Inflammatory macrophage treated with lipopolysaccharide for 4 hours (primary cell): ENCODE data around the gene CBLB.

Experiments
- DNase-seq: peaks from one replicate; pipeline ENCODE4 v3.0.0-alpha.2; 2020

The CBLB gene

GRCh38 chr3:105869861-105870755, 1.3 kb upstream of the CBLB start:
- peak; percentile 18 for DNase-seq

- no peak for DNase-seq
Observed at GRCh38 chr3:105869531-105869833, 670 bp upstream of the CBLB start.

- peak; percentile 49 for DNase-seq
Observed at GRCh38 chr3:105868431-105868741, 426 bp downstream of the CBLB start.

GRCh38 chr3:105867712-105868430, 941 bp downstream of the CBLB start:
- no peak for DNase-seq

GRCh38 chr3:105866656-105867653, 1.9 kb downstream of the CBLB start:
- peak; percentile 61 for DNase-seq

- DNase-seq = no peak
Observed at GRCh38 chr3:105865867-105866350, 2.9 kb downstream of the CBLB start.

GRCh38 chr3:105865016-105865623, 3.7 kb downstream of the CBLB start:
- no peak for DNase-seq

GRCh38 chr3:105864212-105864611, 4.6 kb downstream of the CBLB start:
- no peak for DNase-seq

GRCh38 chr3:105863608-105864007, 5.2 kb downstream of the CBLB start:
- DNase-seq = no peak

- no peak for DNase-seq
Observed at GRCh38 chr3:105862217-105862616, 6.6 kb downstream of the CBLB start.

- no peak for DNase-seq
Observed at GRCh38 chr3:105860641-105861040, 8.2 kb downstream of the CBLB start.

GRCh38 chr3:105858017-105858416, 10.8 kb downstream of the CBLB start:
- no peak for DNase-seq

GRCh38 chr3:105857601-105858000, 11.2 kb downstream of the CBLB start:
- DNase-seq = no peak

- DNase-seq = no peak
Observed at GRCh38 chr3:105856605-105857004, 12.2 kb downstream of the CBLB start.

- no peak for DNase-seq
Observed at GRCh38 chr3:105853801-105854432, 14.9 kb downstream of the CBLB start.

GRCh38 chr3:105851582-105851981, 17.2 kb downstream of the CBLB start:
- no peak for DNase-seq

GRCh38 chr3:105851176-105851575, 17.6 kb downstream of the CBLB start:
- no peak for DNase-seq

- DNase-seq = no peak
Observed at GRCh38 chr3:105850593-105850992, 18.2 kb downstream of the CBLB start.

- DNase-seq = no peak
Observed at GRCh38 chr3:105848821-105849220, 20.0 kb downstream of the CBLB start.

- no peak for DNase-seq
Observed at GRCh38 chr3:105847865-105848264, 20.9 kb downstream of the CBLB start.

GRCh38 chr3:105847452-105847851, 21.4 kb downstream of the CBLB start:
- DNase-seq = no peak

GRCh38 chr3:105846809-105847208, 22.0 kb downstream of the CBLB start:
- no peak for DNase-seq
